IPS-NIHi7 (cell line): Measurements from ENCODE around the gene KIF26A.
"Not testable (repeated sequence)": the region's sequence is repeated elsewhere in the genome, so short reads cannot be mapped to it uniquely, and the experiment has no call there.

Experiments used
- DNase-seq: peaks from one replicate; pipeline ENCODE4 v3.0.0; 2012; ENCODE audit warnings: mixed read lengths; ENCODE audit errors: extremely low spot score

The KIF26A gene

GRCh38 chr14:104222396-104223036 lies 84.1 kb downstream of the KIF26A start:
- DNase-seq: no peak

GRCh38 chr14:104223101-104224041 lies 85.0 kb downstream of the KIF26A start:
- peak; percentile 62 for DNase-seq

GRCh38 chr14:104224131-104224505 lies 85.7 kb downstream of the KIF26A start:
- DNase-seq: no peak

- peak; percentile 82 for DNase-seq
These were observed 86.3 kb downstream of the KIF26A start for GRCh38 chr14:104224506-104225277.

- not testable (repeated sequence) for DNase-seq
These were observed 87.1 kb downstream of the KIF26A start for GRCh38 chr14:104225278-104226190.

- DNase-seq: no peak
These were observed 88.3 kb downstream of the KIF26A start for GRCh38 chr14:104226421-104227383.

- no peak for DNase-seq
These were observed 89.4 kb downstream of the KIF26A start for GRCh38 chr14:104227806-104228205.

GRCh38 chr14:104228221-104228620 lies 89.8 kb downstream of the KIF26A start:
- no peak for DNase-seq

GRCh38 chr14:104228716-104229533 lies 90.5 kb downstream of the KIF26A start:
- no peak for DNase-seq

- DNase-seq: no peak
These were observed 91.2 kb downstream of the KIF26A start for GRCh38 chr14:104229534-104230055.

- no peak for DNase-seq
These were observed 91.9 kb downstream of the KIF26A start for GRCh38 chr14:104230119-104230815.
